Measurements from ENCODE around the gene CSPG5. TPM values are rescaled to one million over a fixed set of nuclear protein-coding genes. Genes with fewer than 3 reads are reported as not detected.

Gene CSPG5
- total RNA-seq, 1 experiment from 2014 or later: 3.8 TPM

DNA sequence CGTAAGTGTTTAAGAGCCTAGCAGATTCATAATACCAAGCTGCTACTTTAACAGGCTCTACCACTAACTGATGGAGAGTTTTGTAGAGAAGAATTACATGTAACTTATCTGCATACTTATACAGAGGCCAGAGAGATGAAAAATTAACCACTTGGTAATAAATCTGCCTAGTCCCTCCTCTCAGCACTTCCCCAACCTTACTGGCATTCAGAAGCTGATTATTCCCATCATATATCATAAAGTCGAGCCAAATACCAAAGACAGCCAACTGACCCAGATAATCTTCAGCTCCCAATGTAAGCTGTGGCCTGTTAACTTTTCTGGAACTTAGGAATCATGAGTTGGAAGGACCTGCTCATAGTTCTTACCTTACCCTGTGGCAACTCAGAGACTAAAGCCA lies 25.5 kb upstream of the CSPG5 start:
- peaks cover 20% of the 10 kb centered on the region; the same call in 1 of the 2 replicates for H3K79me2 ChIP-seq (ENCODE audit: insufficient read depth, low read length)
- H3K36me3 ChIP-seq (ENCODE audit: control insufficient read depth in 1 of 2, insufficient read depth in 2 of 2, low read length in 2 of 2): peaks cover 14 to 17% of the 10 kb centered on the region in 2 experiments; a peak in 3 of 4 replicates
- H3K9ac ChIP-seq (ENCODE audit: low read length): no peak overlapping the region
- H3K27ac ChIP-seq (ENCODE audit: low read depth, low read length): no peak overlapping the region
- H3K9me3 ChIP-seq (ENCODE audit: control insufficient read depth in 1 of 2, insufficient read depth in 1 of 2, low read depth in 1 of 2, low read length in 2 of 2): no peaks in the 10 kb centered on the region
- H3K27me3 ChIP-seq (ENCODE audit: insufficient read depth, low read length): no peaks in the 10 kb centered on the region
- ChIA-PET POLR2A (no interaction called here), CTCF (no interaction called here), RAD21 (ENCODE audit: low non-redundant PET in 1 of 2, low total read pairs in 2 of 2, uncharacterized antibody in 2 of 2, unreplicated experiment in 2 of 2) (no interaction called here)
- intact Hi-C loops (cut with micrococcal nuclease): no loop called here
- BruUV-seq (replicated peaks): no TSS peak
- H3K9me2 ChIP-seq (ENCODE audit: insufficient read depth): no peaks in the 10 kb centered on the region
- no peak overlapping the region for H2AFZ ChIP-seq (ENCODE audit: low read depth, low read length, poor library complexity, severe bottlenecking)
- H3K4me1 ChIP-seq (ENCODE audit: control insufficient read depth in 1 of 2, insufficient read depth in 2 of 2, low read length in 2 of 2): no peaks in the 10 kb centered on the region
- ATAC-seq (no peak), DNase-seq (ENCODE audit: low read depth, low spot score) (no peak)
- no peak overlapping the region for H3K4me3 ChIP-seq (replicated peaks in 1 of 2; ENCODE audit: low read depth in 1 of 2, low read length in 2 of 2)
- TF ChIP-seq ELF1 (IDR thresholded peaks at IDR 0.05; ENCODE audit: borderline replicate concordance, low read depth): no peak
- 0 out of 2 replicates have a peak, but pooled peaks cover 3% of the 10 kb centered on the region for H4K20me1 ChIP-seq (ENCODE audit: insufficient read depth)
- H3K4me2 ChIP-seq (ENCODE audit: low read length): no peak overlapping the region

DNA sequence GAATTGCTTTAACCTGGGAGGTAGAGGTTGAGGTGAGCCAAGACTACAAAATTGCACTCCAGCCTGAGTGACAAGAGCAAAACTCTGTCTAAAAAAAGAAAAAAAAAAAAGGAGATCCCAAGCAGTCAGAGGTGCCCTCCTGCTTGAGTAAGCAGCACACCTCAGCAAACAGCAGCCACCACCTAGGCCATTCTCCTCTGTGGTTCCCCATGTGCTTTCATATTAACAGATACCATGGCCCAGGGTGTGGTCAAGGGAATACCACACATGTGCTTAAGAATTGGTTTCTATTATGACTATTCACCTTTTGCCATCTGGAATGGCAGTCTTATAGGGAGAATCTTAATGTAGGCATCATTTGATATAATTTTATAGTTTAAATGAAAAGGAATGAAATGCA lies 24.7 kb upstream of the CSPG5 start:
- TF ChIP-seq ZNF274 (IDR thresholded peaks at IDR 0.05; ENCODE audit: low read depth, low read length) (no peak), SIN3A (IDR thresholded peaks at IDR 0.05; ENCODE audit: low read depth) (no peak), RAD21 (IDR thresholded peaks at IDR 0.05; ENCODE audit: low read depth) (no peak), POLR2AphosphoS5 (IDR thresholded peaks at IDR 0.05; ENCODE audit: low read depth, low read length) (no peak), EZH2 (IDR thresholded peaks at IDR 0.05) (no peak)
- TF ChIP-seq, protein P1, sequence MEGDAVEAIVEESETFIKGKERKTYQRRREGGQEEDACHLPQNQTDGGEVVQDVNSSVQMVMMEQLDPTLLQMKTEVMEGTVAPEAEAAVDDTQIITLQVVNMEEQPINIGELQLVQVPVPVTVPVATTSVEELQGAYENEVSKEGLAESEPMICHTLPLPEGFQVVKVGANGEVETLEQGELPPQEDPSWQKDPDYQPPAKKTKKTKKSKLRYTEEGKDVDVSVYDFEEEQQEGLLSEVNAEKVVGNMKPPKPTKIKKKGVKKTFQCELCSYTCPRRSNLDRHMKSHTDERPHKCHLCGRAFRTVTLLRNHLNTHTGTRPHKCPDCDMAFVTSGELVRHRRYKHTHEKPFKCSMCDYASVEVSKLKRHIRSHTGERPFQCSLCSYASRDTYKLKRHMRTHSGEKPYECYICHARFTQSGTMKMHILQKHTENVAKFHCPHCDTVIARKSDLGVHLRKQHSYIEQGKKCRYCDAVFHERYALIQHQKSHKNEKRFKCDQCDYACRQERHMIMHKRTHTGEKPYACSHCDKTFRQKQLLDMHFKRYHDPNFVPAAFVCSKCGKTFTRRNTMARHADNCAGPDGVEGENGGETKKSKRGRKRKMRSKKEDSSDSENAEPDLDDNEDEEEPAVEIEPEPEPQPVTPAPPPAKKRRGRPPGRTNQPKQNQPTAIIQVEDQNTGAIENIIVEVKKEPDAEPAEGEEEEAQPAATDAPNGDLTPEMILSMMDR (IDR thresholded peaks at IDR 0.05 in 2 of 3, conservative IDR thresholded peaks at IDR 0.05 in 1 of 3; ENCODE audit: borderline replicate concordance in 1 of 3, insufficient read depth in 1 of 3, low read depth in 2 of 3, low read length in 2 of 3): no peak
- Histone ChIP-seq H3K79me2 (ENCODE audit: insufficient read depth, low read length) (peaks cover 20% of the 10 kb centered on the region; the same call in 1 of the 2 replicates), H3K4me1 (ENCODE audit: control insufficient read depth in 1 of 2, insufficient read depth in 2 of 2, low read length in 2 of 2) (no peaks in the 10 kb centered on the region), H3K27ac (ENCODE audit: low read depth, low read length) (no peak overlapping the region), H3K9ac (ENCODE audit: low read length) (no peak overlapping the region), H3K27me3 (ENCODE audit: insufficient read depth, low read length) (no peaks in the 10 kb centered on the region), H3K36me3 (ENCODE audit: control insufficient read depth in 1 of 2, insufficient read depth in 2 of 2, low read length in 2 of 2) (peaks cover 7 to 10% of the 10 kb centered on the region in 2 experiments; a peak in 2 of 4 replicates), H3K4me3 (replicated peaks in 1 of 2; ENCODE audit: low read depth in 1 of 2, low read length in 2 of 2) (no peak overlapping the region), H2AFZ (ENCODE audit: low read depth, low read length, poor library complexity, severe bottlenecking) (no peak overlapping the region), H3K9me2 (ENCODE audit: insufficient read depth) (no peaks in the 10 kb centered on the region), H4K20me1 (ENCODE audit: insufficient read depth) (0 out of 2 replicates have a peak, but pooled peaks cover 3% of the 10 kb centered on the region), H3K4me2 (ENCODE audit: low read length) (no peak overlapping the region), H3K9me3 (ENCODE audit: control insufficient read depth in 1 of 2, insufficient read depth in 1 of 2, low read depth in 1 of 2, low read length in 2 of 2) (no peaks in the 10 kb centered on the region)
- ATAC-seq (no peak), DNase-seq (ENCODE audit: low read depth, low spot score) (no peak)
- POLR2A ChIA-PET: no interaction called here
- CTCF ChIA-PET: no interaction called here
- RAD21 ChIA-PET (ENCODE audit: low non-redundant PET in 1 of 2, low total read pairs in 2 of 2, uncharacterized antibody in 2 of 2, unreplicated experiment in 2 of 2): no interaction called here
- BruUV-seq (replicated peaks): no TSS peak
- intact Hi-C loops (cut with micrococcal nuclease): no loop called here

Measured in HCT116 (cell line).